GM18868 (cell line): ENCODE data around the gene RAB11FIP5.
"Not testable (repeated sequence)": the region's sequence is repeated elsewhere in the genome, so short reads cannot be mapped to it uniquely, and the experiment has no call there.

Experiments
- ATAC-seq: cut with Tn5 transposase; IDR thresholded peaks from one replicate; pipeline ENCODE4 v1.9.1; 2021; ENCODE audit warnings: mild to moderate bottlenecking, moderate library complexity; ENCODE audit not compliant: unreplicated experiment

Gene RAB11FIP5, protein sequence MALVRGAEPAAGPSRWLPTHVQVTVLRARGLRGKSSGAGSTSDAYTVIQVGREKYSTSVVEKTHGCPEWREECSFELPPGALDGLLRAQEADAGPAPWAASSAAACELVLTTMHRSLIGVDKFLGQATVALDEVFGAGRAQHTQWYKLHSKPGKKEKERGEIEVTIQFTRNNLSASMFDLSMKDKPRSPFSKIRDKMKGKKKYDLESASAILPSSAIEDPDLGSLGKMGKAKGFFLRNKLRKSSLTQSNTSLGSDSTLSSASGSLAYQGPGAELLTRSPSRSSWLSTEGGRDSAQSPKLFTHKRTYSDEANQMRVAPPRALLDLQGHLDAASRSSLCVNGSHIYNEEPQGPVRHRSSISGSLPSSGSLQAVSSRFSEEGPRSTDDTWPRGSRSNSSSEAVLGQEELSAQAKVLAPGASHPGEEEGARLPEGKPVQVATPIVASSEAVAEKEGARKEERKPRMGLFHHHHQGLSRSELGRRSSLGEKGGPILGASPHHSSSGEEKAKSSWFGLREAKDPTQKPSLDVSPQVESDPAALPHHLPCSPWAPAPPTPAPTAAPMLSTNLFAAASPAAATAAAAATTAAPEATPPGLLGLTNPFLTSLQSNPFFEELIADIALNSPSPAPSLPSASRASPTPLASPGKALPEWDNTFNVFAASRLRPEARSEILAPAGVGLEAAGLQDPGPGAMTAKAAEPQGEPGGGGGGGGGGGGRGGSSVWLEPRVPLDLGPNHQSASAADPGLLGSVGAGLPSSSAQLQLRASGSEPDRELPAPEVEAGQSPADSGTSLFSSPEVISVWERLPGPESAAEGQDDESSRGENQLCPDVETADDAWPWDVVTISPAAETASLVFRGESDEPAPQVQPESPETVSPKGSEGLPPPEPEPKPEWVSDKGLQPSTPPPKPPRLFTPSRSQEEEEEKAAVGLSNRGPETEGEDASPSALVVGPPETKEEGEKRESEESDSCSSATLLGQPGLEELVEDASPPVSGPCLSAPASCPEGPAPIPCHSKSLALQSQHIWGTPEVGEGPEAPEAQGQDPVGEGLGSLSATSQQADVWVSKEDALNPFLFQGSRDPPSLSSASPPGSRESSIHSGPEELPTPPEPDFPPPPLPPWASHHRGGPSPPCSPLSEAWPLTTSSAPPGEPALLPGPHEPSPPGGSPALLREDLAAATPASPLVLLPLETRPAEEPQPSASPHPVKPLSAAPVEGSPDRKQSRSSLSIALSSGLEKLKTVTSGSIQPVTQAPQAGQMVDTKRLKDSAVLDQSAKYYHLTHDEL (N-terminal part only)

DNA sequence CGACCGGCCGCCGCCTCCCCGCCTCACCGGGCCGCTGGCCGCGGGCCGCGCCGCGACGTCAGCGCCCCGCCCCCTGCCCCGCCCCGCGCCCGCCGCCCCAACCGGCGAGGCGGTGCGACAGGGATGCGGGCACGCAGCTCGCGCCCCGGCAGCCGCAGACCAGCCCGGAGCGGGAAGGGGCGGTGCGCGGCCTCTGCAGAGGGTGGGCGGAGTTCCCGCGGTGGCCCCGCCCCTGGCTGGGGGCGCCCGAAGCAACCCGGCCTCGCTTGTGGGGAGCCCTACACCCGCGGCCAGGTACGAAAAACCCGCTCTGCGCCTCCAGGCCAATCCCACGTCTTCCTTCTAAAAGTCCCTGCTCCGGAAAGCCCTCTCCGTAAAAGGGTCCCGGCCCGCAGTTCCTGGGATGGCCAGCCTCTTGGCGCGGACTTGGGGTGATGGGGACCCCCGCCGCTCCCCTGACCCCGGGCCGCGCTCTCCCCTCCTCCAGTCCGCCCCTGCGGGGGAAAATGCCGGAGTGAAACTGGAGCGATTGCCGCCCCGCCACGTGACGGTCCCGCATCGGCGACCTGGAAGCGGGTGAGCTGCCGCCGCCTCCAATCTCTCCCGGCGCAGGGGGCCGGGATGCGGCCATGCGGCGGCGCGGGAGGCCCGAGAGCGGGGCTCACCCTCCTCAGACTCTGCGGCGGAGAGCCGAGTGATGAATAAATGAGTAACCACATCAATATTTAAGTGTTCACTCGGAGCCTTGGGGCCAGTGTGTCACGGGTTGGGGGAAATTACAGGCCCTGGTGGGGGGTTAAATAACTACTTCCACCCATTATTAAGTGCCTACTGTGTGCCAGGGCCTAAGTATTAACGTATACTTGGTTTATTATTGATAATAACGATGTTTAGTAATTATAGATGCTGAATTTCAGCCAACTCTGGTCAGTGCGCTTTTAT is at the start of gene RAB11FIP5:
RAB11FIP5 (minus strand) TSS at position 36 of the 942 bp plus-strand sequence. CDS start 171 bp downstream, outside the sequence.
- ATAC-seq: peak; percentile 76

DNA sequence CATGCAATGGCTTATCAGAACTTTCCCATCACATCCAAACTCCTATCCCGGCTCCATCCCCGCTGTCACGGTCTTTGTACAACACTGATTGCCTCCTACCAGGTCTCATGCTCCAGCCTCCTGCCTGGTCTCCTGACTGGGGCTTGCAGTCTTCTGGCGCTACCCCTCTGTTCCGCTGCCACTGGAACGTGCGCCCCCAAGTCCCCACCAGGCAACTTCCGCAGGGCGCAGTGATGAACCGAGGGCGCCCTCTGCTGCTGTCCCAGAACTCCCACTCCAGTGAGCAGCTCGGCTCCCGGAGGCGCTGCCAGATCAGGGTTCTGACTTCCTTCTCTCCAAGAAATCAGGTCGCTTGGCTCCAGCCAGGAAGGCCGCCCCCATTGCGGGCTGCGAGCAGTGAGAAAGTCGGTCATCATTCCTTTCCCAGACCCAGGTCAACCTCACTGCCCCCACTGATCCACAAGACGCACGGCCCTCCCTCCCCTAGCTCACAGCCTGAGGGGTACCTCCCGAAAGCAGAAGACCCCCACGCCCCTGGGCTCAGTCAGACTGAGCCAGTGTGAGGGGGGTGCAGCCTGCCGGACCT is 43.9 kb upstream of the RAB11FIP5 start:
- ATAC-seq: no peak

DNA sequence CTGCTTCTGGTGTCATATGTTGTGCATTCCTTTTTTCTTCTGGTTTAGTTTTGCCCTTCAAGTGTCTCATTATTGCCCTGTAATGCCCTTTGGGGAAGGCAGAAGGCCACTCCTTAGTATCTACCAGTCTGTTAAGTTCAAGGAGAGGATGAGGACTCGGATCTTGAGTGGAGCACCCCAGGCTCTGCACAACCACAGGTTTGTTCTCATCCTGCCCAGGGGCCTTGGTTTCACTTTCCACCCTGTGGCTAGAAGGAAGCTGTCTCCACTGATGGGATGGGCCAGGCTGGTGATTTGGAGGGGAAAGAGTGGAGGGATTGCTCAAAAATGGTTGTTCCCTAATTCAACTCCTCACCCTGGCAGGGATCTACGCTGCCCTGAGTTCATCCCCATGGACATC is 30.2 kb upstream of the RAB11FIP5 start:
- ATAC-seq: no peak

DNA sequence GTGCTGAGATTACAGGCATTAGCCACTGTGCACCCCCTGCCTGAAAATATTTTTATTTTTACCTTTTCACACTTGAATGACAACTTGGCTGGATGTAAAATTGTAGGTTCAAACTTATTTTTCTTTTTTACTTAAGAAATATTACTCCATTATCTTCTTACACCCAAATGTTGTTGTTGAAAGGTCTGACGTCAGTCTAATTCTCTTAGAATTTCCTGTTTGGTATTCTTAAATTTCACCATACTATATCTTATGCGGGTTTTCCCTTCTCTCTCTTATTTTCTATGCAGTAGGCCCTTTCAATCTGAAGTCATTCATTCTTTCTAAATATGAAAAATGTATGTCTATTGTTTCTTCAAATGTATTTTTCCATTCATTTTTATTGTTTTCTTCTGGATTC is 29.1 kb upstream of the RAB11FIP5 start:
- ATAC-seq: no peak

DNA sequence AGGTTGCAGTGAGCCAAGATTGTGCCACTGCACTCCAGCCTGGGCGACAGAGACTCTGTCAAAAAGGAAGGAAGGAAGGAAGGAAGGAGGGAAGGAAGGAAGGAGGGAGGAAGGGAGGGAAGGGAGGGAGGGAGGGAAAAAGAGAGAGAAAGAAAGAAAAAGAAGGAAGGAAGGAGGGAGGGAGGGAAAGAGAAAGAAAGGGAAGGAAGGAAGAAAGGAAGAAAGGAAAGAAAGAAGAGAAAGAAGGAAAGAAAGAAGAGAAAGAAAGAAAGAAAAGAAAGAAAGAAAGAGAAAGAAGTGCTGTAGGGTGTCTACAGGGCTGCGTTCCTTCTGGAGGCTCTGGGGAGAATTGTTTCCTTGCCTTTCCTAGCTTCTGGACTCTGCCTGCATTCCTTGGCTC is 22.5 kb upstream of the RAB11FIP5 start:
- no peak for ATAC-seq

DNA sequence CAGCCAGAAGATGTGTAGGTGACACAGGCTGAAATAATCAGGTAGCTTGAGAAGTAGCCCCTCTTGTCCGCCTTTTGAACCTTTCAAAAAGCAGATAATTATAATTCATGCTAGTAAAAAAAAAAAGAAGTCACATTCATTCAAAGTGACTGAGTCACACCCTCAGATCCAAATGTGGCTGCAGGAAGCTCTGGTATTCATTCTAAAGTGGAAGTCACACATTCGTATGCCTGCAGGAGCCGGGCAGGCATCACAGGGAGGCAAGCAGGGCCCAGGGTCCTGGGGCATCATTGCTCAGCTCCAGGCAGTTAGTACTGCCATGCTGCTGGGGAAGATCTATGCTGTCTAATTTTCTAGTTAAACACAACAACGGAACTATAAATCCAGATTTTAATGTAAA is 21.7 kb upstream of the RAB11FIP5 start:
- no peak for ATAC-seq

DNA sequence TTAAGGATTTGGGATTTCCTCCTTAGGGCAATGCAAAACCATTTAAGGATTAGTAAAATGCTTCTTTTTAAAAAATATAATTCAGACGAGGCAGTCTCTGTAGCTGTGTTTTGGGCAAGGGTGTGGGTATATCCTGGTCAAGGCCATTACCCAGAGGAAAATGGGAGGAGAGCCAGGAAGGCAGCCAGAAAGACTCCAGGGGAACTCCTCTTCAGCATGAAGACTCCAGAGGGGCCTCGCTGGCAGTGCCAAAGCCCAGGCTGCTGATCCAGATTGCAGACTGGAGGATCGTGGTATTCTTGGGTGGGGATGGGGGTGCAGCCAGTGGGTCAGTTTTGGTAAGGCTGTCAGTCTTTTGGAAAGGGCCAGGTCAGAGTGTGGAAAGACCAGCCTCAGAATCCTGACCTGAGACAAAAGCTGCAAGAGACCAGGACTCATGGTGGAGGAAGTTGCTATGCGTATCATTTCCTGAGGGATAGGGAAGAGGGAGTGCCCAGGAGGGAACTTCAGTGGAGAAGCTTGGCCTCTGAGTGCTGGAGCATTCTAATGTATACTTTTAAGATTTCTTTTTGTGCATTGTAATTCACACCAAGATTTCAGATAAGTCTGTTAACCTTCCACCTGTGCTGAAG is 20.9 kb upstream of the RAB11FIP5 start:
- ATAC-seq: no peak

DNA sequence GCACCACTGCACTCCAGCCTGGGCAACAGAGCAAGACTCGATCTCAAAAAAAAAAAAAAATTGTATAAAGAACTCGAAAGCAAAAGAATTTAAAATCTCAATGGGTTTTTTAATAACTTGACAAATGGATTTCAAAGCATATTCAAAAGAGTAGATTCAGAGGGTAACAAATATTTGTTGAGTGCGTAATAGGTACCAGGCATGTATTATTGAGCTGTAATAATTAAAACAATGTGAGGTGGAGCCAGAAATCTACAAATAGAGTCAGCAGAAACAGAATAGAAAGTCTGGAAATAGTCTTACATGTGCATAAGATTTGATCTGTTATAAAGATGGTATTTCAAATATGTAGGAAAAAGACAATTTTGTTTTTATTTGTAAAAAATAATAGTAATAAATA is 19.1 kb upstream of the RAB11FIP5 start:
- ATAC-seq: no peak

DNA sequence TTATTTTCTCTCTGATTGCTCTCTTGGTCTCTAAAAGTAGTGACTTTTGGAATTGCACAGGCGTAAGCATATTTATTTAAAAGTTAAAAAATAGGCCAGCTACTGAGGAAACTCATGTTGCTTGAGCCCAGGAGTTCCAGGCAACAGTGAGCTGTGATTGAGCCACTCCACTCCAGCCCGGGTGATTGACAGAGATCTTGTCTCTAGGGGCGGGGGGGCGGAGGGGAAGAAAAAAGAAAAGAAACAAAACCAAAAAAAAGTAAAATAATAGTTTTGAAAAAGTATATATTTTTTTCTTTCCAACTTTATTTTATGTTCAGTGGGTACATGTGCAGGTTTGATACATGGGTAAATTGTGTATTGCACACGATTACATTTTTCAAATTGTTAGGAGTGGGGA is 18.0 kb upstream of the RAB11FIP5 start:
- ATAC-seq: no peak

DNA sequence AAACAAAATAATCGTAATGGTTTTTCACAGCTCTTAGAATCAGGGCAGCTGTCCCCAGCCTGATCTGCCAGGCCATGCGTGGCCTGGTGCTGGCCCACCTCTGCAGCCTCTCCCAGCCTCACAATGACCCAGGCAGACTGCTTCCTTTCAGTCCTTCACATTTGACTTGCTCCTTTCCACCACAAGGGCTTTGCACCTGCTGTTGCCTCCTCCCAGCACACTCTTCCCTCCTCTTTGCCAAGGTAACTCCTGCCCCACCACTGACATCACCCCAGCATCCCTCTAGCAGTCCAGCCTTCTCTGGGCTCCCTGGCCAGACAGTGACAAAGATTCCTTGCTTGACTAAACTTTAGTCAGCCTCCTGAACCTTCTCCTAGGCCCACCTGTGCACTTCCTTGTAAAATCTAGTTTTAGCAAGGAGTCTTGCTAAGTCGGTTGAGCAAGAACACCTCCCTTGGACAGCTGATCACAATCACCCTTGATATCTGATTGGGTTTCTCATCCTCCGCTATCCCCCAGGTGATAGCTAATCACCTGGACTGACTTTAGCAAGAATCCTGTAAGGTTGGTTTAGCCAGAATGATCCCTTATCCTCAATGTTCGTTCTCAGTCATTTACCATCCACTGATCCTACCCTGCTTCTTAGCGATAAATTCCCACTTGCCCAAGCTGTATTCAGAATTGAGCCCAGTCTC is 16.2 kb upstream of the RAB11FIP5 start:
- ATAC-seq: no peak

DNA sequence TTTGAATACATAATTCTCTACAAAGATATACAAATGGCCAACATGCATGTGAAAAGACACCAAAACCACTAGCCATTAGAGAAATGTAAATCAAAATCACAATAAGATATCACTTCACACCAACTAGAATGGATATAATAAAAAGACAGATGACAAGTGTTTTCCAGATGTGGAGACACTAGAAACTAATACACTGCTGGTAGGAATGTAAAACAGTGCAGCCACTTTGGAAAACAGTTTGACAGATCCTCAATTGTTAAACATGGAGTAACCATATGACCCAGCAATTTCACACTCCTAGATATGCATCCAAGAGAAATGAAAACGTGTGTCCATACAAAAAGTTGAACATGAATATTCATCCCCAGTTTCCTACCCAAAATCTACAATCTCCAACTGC is 9.8 kb upstream of the RAB11FIP5 start:
- ATAC-seq: no peak

DNA sequence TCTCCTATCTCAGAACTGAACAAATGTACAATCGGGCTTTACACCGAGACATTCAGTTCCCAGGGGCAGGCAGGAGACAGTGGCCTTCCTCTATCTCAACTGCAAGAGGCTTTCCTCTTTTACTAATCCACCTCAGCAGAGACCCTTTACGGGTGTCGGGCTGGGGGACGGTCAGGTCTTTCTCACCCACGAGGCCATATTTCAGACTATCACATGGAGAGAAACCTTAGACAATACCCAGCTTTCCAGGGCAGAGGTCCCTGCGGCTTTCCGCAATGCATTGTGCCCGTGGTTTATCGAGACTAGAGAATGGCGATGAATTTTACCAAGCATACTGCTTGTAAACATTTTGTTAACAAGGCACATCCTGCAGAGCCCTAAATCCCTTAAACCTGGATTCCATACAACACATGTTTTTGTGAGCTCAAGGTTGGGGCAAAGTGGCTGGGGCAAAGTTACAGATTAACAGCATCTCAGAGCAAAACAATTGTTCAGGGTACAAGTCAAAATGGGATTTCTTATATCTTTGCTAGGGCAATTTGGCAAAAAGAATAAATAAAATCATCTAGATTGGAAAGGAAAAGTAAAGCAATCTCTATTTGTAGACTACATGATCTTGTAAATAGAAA is 7.0 kb upstream of the RAB11FIP5 start:
- not testable (repeated sequence) for ATAC-seq

DNA sequence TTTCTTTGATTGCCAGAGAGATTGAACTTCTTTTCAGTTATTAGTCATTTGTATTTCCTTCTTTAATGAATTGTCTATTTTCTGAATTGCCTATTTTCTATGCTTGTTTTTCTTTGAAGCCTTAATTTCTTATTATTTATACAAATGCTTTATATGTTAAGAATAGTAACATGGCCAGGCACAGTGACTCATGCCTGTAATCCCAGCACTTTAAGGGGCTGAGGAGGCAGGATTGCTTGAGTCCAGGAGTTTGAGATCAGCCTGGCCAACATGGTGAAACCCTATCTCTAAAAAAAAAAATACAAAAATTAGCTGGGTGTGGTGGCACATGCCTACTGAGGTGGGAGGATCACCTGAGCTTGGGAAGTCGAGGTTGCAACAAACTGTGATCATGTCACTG is 4.7 kb upstream of the RAB11FIP5 start:
- ATAC-seq: no peak

DNA sequence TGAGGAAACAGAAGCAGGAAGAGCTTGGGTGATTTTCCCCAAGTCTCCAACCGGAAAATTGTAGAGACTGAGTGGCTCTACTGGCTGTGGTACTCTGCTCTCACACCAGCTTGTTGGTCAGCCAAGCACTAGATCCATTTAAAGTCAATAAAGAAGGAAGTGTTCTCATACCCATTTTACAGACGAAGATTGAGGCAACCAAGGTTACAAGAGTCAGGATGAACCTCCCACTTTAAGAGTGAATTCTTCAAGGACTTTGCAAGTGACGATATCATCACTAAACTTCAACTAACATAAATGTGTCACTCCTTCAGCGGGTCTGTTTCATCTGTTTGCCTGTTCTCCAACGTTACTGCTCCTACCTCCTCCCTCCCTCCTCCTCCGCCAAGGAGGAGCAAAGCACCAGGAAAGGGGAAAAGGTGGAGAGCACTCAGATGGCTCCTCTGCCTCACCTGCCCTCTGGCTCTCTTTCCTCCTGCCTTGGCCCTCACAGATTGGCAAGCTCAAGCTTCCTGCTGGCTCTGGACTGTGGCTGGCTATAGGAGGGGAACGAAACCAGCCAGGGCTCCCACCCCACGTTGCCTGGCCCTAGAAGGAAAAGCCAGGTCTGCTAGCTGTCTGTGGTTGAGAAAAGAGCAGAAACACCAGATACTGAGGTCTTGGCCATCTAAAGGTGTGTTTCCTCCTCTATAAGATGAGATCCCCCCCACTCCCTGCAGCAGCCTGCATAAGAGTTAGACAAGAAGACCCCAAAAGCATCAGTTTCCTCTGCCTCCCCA is 3.6 kb upstream of the RAB11FIP5 start:
- ATAC-seq: no peak

DNA sequence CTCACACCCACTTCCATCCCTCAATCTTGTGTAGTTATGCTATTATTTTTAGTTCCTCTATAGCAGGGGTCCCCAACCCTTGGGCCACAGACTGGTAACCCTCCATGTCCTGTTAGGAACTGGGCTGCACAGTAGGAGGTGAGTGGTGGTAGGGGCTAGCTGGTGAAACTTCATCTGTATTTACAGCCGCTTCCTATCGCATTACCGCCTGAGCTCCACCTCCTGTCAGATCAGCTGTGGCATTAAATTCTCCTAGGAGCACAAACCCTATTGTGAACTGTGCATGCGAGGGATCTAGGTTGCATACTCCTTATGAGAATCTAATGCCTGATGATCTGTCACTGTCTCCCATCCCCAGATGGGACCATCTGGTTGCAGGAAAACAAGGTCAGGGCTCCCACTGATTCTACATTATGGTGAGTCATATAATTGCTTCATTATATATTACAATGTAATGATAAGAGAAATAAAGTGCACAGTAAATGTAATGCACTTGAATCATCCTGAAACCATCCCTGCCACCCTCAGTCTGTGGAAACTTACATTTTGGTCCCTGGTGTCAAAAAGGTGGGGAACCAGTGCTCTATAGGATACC is 1.6 kb upstream of the RAB11FIP5 start:
- no peak for ATAC-seq

DNA sequence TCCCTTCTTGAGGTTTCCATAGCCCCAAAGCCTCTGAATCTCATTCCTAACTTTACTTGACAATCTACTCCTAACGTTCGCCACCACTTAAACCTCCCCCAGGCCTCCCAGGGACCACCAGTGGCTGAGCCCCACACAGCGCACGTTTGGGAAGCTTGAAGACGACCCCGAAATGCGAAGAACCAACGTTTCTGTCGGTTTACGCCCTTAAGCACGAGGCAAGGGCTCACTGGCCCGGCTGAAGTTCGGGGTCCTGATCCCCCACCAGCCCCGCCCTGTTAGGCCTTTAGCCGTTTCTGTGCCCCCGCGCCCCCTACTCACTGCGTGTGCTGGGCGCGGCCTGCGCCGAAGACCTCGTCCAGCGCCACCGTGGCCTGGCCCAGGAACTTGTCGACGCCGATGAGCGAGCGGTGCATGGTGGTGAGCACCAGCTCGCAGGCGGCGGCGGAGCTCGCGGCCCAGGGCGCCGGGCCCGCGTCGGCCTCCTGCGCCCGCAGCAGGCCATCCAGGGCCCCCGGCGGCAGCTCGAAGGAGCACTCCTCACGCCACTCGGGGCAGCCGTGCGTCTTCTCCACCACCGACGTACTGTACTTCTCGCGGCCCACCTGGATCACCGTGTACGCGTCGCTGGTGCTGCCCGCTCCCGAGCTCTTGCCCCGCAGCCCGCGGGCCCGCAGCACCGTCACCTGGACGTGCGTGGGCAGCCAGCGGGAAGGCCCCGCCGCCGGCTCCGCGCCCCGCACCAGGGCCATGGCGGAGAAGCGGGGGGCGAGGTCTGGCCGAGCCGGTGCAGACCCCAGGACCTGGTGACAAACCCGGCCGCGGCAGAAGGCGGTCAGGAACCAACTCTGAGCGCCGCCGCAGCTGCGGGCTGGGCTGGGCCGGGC is 479 bp downstream of the RAB11FIP5 start:
- peak; percentile 3 for ATAC-seq
